PC-3 (cell line): ENCODE measurements around the gene ELAC2. TPM values are rescaled to one million over a fixed set of nuclear protein-coding genes. Genes with fewer than 3 reads are reported as not detected.

Experiments used
- ATAC-seq: fragments of 200-7000 bp; cut with Tn5 transposase; 2 replicates; pipeline ENCODE4 v1.9.1; 2020; ENCODE audit warnings: mild to moderate bottlenecking, moderate library complexity
- BruUV-seq: library from RNA; stranded (reverse); fragments of 400-500 nt; replicated peaks from 2 replicates; lab custom pipeline; 2021; lab: Mats Ljungman, UMichigan
- CTCF ChIA-PET: fragments of 300-600 bp; sonication (Branson Sonifier 250); formaldehyde crosslinking; loops from one replicate; lab custom pipeline; 2022; ENCODE audit warnings: antibody characterized with exemption; lab: Charles Lee
- POLR2A ChIA-PET: fragments of 300-600 bp; sonication (Branson Sonifier 250); formaldehyde crosslinking; loops from one replicate; lab custom pipeline; 2022; ENCODE audit warnings: antibody characterized with exemption; ENCODE audit not compliant: unreplicated experiment; lab: Charles Lee
- DNase-seq: peaks from one replicate; pipeline ENCODE4 v3.0.0-alpha.2; 2015
- H2AFZ ChIP-seq: fragments of 300-600 bp; sonication (generic); 2 replicates; pipeline ENCODE4 v1.6.0; 2016; ENCODE audit warnings: antibody characterized with exemption, low read length
- H3F3A ChIP-seq: fragments of 300-600 bp; sonication (generic); one replicate; pipeline ENCODE4 v1.6.0; 2017; ENCODE audit warnings: antibody characterized with exemption, low read length, control low read depth, mild to moderate bottlenecking; ENCODE audit not compliant: unreplicated experiment
- H3K27ac ChIP-seq: fragments of 300-600 bp; sonication (generic); 2 replicates; pipeline ENCODE4 v1.5.1; 2016; ENCODE audit warnings: mild to moderate bottlenecking, low read length
- H3K27me3 ChIP-seq: fragments of 300-600 bp; sonication (generic); 2 replicates; pipeline ENCODE4 v1.6.1; 2016; ENCODE audit warnings: low read length, mixed read lengths
- H3K36me3 ChIP-seq: fragments of 300-600 bp; sonication (generic); 2 replicates; pipeline ENCODE4 v1.6.1; 2016; ENCODE audit warnings: low read depth, mixed run types, low read length, mixed read lengths
- H3K4me1 ChIP-seq: fragments of 300-600 bp; sonication (generic); 2 replicates; pipeline ENCODE4 v1.5.1; 2016; ENCODE audit warnings: low read length; ENCODE audit not compliant: insufficient read depth
- H3K4me2 ChIP-seq: fragments of 300-600 bp; sonication (generic); 2 replicates; pipeline ENCODE4 v1.6.0; 2016; ENCODE audit warnings: low read length
- H3K4me3 ChIP-seq: fragments of 300-600 bp; sonication (generic); 2 replicates; pipeline ENCODE4 v1.5.1; 2016; ENCODE audit warnings: mild to moderate bottlenecking, low read length, mixed read lengths
- H3K79me2 ChIP-seq: fragments of 300-600 bp; sonication (generic); 2 replicates; pipeline ENCODE4 v1.6.1; 2017; ENCODE audit warnings: low read length, mixed read lengths
- H3K9ac ChIP-seq: fragments of 300-600 bp; sonication (generic); 2 replicates; pipeline ENCODE4 v1.6.0; 2016; ENCODE audit warnings: mild to moderate bottlenecking, low read length
- H3K9me2 ChIP-seq: fragments of 300-600 bp; sonication (generic); replicated peaks from 2 replicates; pipeline ENCODE4 v1.6.1; 2016; ENCODE audit warnings: mixed run types, low read length, mixed read lengths
- H3K9me3 ChIP-seq: fragments of 300-600 bp; sonication (generic); 2 replicates; pipeline ENCODE4 v1.6.1; 2016; ENCODE audit warnings: low read length, mixed read lengths
- H4K20me1 ChIP-seq: fragments of 300-600 bp; sonication (generic); 2 replicates; pipeline ENCODE4 v1.6.1; 2016; ENCODE audit warnings: low read length, mixed read lengths
- EZH2 ChIP-seq: fragments of 300-600 bp; sonication (generic); IDR thresholded peaks from one replicate; pipeline ENCODE4 v1.6.1; 2017; ENCODE audit warnings: antibody characterized with exemption, mild to moderate bottlenecking, low read length; ENCODE audit not compliant: unreplicated experiment
- EZH2phosphoT487 ChIP-seq: fragments of 300-600 bp; sonication (generic); IDR thresholded peaks from 2 replicates; pipeline ENCODE4 v1.6.1; 2018; ENCODE audit warnings: mild to moderate bottlenecking, antibody characterized with exemption, low read length, borderline replicate concordance
- intact Hi-C: fragments of 100-400 bp; cut with micrococcal nuclease; formaldehyde crosslinking; loops from 2 replicates; pipeline ENCODE4 v1.9.0; 2023
- total RNA-seq: library from RNA; depleted of rRNA; stranded (reverse); fragments of >200 nt; gene quantifications from 2 replicates; pipeline ENCODE4 v1.2.3, GENCODE V29; 2014
- TF ChIP-seq, protein P1 (sequence below): fragments of 300-600 bp; sonication (generic); conservative IDR thresholded peaks from 2 replicates; pipeline ENCODE4 v1.5.1; 2017; ENCODE audit warnings: antibody characterized with exemption, low read depth, mild to moderate bottlenecking, low read length

Gene ELAC2
- total RNA-seq, 1 experiment from 2014 or later: 270 TPM

- Histone ChIP-seq H3K79me2 (no peaks in the 10 kb centered on the region), H3K9me2 (no peaks in the 10 kb centered on the region), H3K9ac (no peak overlapping the region), H3K36me3 (no peaks in the 10 kb centered on the region), H3K4me3 (no peak overlapping the region), H3K9me3 (no peaks in the 10 kb centered on the region), H3K27me3 (peaks cover 8% of the 10 kb centered on the region; the same call in 1 of the 2 replicates), H3K4me2 (no peak overlapping the region), H3F3A (no peaks in the 10 kb centered on the region), H4K20me1 (no peaks in the 10 kb centered on the region), H3K4me1 (no peaks in the 10 kb centered on the region), H2AFZ (no peak overlapping the region), H3K27ac (no peak overlapping the region)
- ChIA-PET POLR2A (no interaction called here), CTCF (interaction anchor here (1.3 kb wide), 1 partner anchor 12 kb away, joined by 11 read pairs; the partner anchor contains the start of gene ELAC2)
- ATAC-seq: no peak
- intact Hi-C loops: no loop called here
- no peak for TF ChIP-seq EZH2phosphoT487
- TF ChIP-seq EZH2: no peak
- BruUV-seq: no TSS peak
- no peak for DNase-seq
Observed at GRCh38 chr17:13030056-13030455, 12.2 kb upstream of the ELAC2 start.

DNA sequence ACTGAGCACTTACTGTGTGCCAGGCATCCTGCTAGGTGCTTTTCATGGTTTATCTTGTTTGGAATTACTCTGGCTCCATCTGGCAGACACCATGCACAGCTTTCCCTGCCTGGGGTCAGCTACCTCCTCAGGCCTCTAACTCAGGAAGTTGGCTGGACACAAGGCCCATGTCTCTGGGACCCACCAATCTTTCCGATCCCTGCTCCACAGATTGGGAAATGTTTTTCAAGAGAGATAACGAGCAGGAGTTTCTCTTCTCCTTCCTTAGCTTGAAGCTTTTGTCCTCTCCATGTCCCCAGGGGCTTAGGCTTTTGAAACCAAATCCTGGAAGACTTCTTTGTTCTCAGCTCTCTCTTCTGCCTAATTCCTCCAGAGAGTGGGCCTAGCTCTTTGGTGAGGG, 11.5 kb upstream of the ELAC2 start:
- Histone ChIP-seq H3K27ac (no peak overlapping the region), H3K4me2 (no peak overlapping the region), H3K9me2 (no peaks in the 10 kb centered on the region), H3K36me3 (no peaks in the 10 kb centered on the region), H2AFZ (no peak overlapping the region), H3K27me3 (peaks cover 4% of the 10 kb centered on the region; the same call in 1 of the 2 replicates), H4K20me1 (no peaks in the 10 kb centered on the region), H3K9me3 (no peaks in the 10 kb centered on the region), H3K9ac (no peak overlapping the region), H3F3A (no peaks in the 10 kb centered on the region), H3K79me2 (no peaks in the 10 kb centered on the region), H3K4me1 (0 out of 2 replicates have a peak, but pooled peaks cover under 1% of the 10 kb centered on the region), H3K4me3 (no peak overlapping the region)
- CTCF ChIA-PET: interaction anchor here (1.3 kb wide), 1 partner anchor 11 kb away, joined by 11 read pairs; the partner anchor contains the start of gene ELAC2
- ATAC-seq: no peak
- TF ChIP-seq EZH2phosphoT487: no peak
- TF ChIP-seq, protein P1, sequence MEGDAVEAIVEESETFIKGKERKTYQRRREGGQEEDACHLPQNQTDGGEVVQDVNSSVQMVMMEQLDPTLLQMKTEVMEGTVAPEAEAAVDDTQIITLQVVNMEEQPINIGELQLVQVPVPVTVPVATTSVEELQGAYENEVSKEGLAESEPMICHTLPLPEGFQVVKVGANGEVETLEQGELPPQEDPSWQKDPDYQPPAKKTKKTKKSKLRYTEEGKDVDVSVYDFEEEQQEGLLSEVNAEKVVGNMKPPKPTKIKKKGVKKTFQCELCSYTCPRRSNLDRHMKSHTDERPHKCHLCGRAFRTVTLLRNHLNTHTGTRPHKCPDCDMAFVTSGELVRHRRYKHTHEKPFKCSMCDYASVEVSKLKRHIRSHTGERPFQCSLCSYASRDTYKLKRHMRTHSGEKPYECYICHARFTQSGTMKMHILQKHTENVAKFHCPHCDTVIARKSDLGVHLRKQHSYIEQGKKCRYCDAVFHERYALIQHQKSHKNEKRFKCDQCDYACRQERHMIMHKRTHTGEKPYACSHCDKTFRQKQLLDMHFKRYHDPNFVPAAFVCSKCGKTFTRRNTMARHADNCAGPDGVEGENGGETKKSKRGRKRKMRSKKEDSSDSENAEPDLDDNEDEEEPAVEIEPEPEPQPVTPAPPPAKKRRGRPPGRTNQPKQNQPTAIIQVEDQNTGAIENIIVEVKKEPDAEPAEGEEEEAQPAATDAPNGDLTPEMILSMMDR: no peak
- no peak for TF ChIP-seq EZH2
- POLR2A ChIA-PET: no interaction called here
- intact Hi-C loops: no loop called here
- no TSS peak for BruUV-seq
- no peak for DNase-seq

GRCh38 chr17:13027246-13027645, 9.4 kb upstream of the ELAC2 start:
- 0 out of 2 replicates have a peak, but pooled peaks cover 3% of the 10 kb centered on the region for H3K4me1 ChIP-seq
- no peak overlapping the region for H3K27ac ChIP-seq
- no peak for DNase-seq
- H3K4me3 ChIP-seq: no peak overlapping the region
- H3K27me3 ChIP-seq: peaks cover 4% of the 10 kb centered on the region; the same call in 1 of the 2 replicates
- ChIA-PET CTCF (no interaction called here), POLR2A (no interaction called here)
- no peak overlapping the region for H3K9ac ChIP-seq
- H3K4me2 ChIP-seq: no peak overlapping the region
- ATAC-seq: no peak
- TF ChIP-seq EZH2 (no peak), EZH2phosphoT487 (no peak)
- TF ChIP-seq, protein P1: no peak
- no peaks in the 10 kb centered on the region for H3K79me2 ChIP-seq
- H2AFZ ChIP-seq: no peak overlapping the region
- H4K20me1 ChIP-seq: no peaks in the 10 kb centered on the region
- H3K36me3 ChIP-seq: no peaks in the 10 kb centered on the region
- no peaks in the 10 kb centered on the region for H3F3A ChIP-seq
- intact Hi-C loops: no loop called here
- H3K9me2 ChIP-seq: no peaks in the 10 kb centered on the region
- no peaks in the 10 kb centered on the region for H3K9me3 ChIP-seq
- BruUV-seq: no TSS peak
